ENCODE data around the gene LMTK3.

LMTK3 gene

DNA sequence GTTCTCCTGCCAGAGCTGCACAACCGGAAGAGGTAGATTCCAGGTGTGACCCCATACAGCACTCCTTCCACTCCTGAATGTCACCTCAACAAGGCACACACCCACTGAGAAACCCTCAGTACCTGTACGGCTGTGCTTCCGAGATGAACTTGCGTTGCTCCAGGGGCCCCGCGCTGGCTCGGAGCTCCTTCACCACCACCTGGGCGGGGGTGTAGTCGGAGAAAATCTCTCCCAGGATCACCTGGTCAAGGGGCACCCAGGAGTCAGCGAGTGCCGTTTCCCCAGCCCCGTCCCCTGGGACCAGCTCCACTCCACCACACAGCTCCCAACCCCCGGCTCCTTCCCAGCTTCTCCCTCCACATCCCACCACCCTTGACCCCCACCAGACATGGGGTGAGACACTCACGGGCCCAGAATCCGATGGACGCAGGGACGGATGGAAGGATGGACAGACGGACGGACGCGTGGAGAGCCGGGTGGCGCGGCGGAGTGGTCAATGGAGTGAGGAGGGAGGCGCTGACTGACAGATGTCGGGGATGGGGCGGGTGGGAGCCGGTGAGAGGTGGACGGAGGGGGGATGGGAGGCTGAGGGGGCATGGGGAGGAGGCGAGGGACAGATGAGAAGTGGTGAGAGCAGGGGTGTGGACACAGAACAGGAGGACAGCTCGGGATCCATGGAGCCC is 2.8 kb downstream of the LMTK3 start:
- in situ Hi-C loops (cut with HindIII; ENCODE audit: low sequenced_read_pairs) = no loop called here

DNA sequence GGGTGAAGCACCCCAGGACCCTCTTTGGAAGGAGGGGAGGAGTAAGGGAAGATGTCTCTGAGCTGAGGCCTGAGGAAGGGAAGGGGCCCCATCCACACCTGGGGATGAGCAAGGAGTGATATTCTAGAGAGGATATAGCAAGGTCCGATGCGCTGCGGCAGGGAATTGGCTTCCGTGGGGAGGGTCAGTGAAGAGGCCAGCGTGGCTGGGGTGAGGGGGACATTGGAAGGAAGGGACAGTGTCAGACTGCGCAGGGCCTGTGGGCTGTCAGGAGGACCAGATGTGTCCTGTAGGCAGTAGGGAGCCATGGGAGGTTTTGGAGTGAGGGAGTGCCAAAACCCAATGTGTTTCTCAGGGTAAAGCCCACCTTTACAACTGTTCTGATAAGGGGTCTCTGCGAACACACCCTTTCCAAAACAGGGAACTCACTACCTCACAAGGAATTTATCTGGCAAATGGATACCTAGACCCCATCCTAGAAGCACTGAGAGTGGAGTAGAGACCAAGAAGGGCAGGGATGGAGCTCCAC is 3.7 kb downstream of the LMTK3 start:
- in situ Hi-C loops (cut with HindIII; ENCODE audit: low sequenced_read_pairs) = no loop called here

DNA sequence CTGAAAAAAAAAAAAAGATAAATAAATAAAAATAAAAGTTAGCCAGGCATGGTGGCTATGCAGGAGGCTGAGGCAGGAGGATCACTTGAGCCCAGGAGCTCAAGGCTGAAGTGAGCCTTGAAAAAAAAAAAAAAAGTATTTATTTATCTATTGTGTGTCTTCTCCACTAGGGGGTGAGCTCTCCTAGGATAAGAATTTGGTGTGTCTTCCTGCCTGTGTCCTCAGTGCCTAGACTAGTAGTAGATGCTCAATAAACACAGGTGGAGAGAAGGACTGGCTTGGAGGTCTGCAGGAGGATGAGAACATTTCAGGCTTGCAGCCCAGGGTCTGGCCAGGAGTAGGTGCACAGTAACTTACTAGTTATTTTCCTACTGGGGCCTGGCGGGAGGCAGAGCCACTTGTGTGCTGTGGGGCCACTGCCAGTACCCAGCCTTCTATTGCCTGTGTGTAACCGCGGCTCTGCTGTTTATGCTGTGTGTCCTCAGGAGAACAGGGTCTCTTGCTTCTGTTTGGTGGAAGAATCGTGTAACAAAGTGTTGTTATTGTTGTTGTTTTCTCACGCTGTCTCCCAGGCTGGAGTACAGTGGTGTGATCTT is 5.4 kb downstream of the LMTK3 start:
- in situ Hi-C loops (cut with HindIII; ENCODE audit: low sequenced_read_pairs) = no loop called here

DNA sequence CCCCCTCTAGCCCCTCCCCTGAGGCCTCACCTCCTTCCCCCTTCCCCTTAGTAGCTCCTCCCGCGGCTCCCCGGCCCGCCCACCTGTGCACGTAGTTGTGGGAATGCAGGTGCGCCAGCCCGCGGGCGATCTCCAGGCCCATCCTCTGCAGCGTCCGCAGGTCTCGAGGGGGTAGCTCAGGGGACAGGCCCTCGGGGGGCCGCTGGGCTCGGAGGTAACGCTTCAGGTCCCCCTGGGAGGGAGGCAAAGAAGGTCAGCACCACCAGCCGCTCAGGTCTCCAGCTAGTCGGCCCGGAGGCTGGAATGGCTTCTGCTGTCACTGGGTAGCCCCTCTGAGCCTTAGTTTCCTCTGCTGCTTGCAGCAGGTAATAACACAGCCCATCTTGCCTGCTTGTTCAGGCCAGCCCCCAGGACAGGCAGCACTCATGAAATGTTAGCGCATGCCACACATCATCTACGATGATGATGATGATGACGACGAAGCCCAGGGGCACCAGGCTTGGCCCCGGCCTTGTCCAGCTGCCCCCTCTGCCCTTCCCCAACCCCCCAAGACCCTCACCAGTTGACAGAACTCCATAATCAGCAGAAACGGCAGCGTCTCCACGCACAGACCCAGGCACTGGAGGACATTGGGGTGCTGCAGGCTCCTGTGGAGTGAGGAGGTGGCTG is 9.2 kb downstream of the LMTK3 start:
- in situ Hi-C loops (cut with HindIII; ENCODE audit: low sequenced_read_pairs) = no loop called here

DNA sequence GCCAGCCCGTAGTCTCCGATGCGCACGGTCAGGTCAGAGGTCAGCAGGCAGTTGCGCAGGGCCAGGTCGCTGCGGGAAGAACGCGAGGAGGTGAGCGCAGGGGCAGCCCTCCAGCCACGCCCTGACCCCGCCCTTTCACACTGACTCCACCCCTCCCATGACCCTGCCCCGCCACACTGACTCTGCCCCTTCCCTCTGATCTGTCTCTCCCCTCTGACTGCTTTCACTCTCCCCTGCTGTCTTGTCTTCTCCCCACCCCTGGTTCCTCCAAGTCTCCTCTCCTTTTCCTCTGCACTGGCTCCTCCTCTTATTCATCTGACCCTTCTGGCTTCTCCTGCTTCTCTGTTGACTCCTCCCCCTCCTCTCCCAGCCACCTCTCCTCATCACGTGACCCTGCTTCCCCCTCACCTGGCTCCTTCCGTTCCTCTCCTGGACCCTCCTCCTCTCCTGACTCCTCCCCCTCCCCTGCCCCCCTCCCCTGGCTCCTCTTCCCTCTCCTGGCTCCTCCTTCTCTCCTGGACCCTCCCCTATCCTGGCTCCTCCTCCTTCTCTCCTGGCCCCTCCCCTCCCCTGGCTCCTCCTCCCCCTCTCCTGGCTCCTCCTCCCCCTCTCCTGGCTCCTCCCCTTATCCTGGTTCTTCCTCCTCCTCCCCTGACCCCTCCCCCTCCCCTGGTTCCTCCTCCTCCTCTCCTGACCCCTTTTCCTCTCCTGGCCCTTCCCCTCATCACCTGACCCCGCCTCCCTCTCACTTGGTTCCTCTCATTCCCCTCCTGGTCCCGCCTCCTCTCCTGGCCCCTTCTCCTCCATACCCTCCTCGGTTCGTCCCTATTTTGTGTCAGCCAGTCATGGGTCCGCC is 9.9 kb downstream of the LMTK3 start:
- in situ Hi-C loops (cut with HindIII; ENCODE audit: low sequenced_read_pairs) = no loop called here

DNA sequence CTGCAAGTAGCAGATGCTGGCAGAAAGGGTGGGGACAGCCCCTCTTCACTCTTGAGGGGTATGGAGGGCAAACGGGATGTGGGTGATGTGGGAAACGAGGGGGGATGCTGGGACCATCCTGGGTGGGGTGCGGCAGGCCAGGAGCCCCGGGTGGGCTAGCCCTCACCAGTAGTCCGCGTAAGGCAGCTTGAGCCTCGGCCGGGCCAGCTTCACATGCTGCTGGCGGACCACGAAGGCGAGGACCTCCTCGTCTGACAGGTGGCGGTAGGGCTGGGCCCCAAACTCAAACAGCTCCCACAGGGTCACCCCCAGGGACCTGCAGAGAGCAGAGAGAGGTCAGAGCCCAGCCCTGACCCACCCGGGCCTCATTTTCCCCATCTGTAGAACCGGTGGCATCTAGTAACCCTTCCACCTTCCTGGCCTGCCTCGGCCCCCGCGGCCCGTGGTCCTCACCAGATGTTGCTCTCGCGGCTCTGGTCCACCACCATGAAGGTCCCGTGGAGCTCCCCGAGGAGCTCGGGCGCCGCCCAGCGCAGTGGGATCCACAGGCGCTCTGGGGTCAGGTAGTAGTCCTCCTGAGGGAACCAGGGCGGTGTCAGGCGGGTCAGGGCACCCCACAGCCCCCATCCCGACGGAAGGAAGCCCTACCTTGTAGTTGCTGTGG is 10.7 kb downstream of the LMTK3 start:
- in situ Hi-C loops (cut with HindIII; ENCODE audit: low sequenced_read_pairs) = no loop called here

DNA sequence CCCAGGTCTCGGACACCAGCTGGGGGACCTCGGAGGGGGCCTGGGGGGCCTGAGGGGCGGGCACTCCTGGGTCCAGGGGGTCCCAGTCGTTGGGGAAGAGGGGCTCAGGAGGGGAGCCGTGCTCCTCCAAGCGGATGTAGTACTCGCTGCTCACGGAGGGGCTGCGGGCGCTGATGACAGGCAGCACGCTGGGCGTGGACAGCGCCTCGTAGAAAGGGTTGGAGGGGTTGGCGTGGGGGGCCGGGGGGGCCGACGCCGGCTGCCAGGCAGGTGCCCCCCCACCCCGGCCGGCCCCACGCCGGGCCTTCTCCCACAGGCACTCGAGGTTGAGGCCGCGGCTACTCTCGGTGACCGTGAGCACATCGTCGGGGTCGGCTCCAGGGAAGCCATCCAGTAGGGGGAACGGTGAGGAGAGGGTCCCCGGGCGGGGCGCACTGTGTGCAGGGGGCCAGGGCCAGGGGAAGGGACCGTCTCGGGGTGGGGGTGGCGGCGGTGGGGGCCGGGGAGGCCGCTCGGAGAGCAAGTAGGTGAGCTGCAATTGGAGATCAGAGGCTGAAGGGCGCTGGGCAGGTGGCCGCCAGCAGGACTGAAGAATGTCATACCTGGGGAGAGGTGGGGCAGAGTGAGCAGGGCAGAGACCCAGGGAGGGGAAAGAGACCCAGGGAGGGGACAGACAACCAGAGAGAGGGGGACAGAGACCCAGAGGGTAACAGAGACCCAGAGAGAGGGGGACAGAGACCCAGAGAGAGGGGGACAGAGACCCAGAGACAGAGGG is 12.1 kb downstream of the LMTK3 start:
- in situ Hi-C loops (cut with HindIII; ENCODE audit: low sequenced_read_pairs) = no loop called here

DNA sequence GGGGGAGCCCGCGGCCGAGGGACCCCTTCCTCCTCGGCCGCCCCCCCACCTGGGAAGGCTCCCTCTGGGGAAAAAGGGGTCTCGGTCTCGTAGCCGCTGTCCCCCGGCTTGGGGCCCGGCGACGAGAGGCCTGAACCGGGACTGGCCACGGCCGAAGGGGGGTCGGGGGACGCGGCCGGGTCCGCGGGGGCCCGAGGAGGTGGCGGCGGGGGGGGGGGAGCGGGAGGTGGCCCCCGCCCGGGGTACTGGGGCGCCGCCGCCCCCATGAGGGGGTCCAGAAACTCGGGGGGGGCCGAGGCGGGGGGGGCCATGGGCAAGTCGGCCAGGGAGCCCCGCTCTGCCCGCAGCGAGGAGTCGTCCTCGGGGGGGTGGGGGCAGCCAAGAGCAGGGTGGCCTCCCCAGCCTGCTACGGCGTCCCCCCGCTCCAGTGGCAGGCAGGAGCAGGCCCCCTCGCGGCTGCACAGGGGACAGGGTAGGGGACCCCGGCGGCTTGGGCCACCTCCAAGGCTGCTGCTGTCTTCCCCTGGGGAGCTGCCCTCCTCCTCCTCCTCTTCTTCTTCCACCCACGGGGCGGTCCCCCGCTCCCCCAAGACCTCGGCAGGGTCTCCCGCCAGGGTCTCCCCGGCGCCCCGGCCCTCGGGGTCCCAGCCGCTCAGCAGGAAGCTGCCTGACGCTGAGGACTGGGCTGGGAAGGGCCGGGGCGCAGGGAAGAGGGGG is 12.9 kb downstream of the LMTK3 start:
- in situ Hi-C loops (cut with HindIII; ENCODE audit: low sequenced_read_pairs) = no loop called here

DNA sequence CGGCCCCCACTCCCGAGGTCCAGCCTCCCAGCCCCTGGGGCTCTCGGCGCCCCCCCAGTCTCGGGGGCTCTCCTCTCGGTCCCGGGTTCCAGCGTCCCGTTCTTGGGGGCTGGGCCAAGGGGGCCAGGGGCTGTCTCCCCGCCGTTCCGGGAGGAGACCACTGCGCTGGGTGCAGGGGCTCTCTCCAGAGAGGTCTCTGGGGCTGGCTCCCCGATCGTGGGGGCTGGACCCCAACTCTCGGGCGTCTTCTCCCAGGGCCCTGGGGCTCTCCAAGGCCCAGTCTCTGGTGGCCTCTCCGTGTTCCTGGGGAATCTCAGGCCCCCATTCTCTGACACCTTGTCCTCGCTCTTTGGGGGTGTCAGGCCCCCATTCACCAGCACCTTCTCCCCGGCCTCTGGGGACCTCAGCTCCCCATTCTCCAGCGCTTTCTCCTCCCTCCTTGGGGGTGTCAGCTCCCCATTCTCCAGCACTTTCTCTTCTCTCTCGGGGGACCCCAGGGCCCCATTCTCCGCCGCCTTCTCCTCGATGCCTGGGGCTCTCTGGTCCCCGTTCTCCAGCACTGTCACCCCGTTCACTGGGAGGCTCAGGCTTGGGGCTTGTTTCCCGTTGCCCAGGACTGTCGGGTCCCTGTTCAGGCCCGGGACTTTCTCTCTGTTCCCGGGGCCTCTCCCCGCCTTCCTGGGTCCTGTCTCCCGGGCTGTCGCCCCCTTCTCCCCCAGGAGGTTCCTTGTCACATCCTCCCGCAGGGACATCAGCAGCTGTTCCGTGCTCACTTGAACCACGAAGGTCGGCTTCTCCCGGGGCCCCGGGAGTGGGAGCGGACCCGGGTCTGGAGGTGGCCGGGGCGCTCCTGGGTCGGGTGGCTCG is 13.7 kb downstream of the LMTK3 start:
- in situ Hi-C loops (cut with HindIII; ENCODE audit: low sequenced_read_pairs) = no loop called here

DNA sequence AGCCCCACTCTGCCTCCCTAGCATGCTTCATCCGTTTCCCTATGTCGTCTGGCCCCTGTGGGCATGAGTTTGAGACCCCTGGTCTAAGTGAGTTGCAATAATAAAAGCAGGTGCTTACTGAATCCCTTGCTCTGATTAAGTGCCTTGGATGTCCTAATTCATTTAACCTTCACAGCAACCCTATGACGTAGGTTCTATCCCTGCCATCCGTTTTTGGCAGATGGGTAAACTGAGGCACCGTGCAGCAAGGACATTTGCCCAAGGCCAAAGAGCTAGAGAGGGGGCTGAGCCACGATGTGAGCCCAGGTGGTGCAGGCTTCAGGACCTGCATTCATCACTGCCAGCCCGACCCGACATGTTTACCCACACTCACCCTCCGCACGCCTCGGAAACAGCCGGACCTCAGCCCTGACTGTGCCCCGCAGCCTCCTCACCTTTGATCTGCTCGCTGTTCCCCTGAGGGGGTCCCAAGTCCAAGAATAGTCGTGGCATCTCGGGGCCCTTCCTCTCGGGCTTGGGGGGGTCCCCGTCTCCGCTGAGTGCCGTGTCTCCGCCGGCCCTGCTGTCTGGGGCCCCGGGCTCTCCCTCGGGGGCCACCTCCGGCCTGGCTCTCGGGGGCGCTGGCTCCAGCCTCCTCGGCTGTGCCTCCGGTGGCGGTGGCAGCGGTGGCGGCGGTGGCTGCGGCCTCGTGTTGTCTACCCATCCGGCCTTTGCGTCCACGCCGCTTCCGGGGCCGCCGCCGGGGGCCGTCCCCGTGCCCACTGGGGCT is 14.5 kb downstream of the LMTK3 start:
- in situ Hi-C loops (cut with HindIII; ENCODE audit: low sequenced_read_pairs) = no loop called here

DNA sequence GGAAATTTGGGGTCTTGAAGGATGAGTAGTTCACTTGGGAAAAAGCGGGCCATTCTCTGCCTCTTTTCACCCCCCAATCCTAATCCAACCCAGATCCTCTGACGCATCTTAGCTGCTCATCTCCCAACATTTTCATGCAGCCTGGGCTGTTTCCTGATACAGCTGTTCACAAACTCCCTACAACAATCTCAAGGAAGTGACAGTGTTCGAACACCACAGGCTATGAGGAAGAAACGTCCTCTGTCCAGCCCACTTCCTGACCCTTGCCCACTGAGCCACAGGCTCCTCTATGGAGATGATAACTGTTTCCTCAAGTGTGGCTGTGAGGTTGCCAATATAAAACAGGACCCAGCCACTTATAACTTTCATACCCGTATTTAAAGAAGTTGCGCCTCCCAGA is 16.2 kb downstream of the LMTK3 start:
- in situ Hi-C loops (cut with HindIII; ENCODE audit: low sequenced_read_pairs) = no loop called here

DNA sequence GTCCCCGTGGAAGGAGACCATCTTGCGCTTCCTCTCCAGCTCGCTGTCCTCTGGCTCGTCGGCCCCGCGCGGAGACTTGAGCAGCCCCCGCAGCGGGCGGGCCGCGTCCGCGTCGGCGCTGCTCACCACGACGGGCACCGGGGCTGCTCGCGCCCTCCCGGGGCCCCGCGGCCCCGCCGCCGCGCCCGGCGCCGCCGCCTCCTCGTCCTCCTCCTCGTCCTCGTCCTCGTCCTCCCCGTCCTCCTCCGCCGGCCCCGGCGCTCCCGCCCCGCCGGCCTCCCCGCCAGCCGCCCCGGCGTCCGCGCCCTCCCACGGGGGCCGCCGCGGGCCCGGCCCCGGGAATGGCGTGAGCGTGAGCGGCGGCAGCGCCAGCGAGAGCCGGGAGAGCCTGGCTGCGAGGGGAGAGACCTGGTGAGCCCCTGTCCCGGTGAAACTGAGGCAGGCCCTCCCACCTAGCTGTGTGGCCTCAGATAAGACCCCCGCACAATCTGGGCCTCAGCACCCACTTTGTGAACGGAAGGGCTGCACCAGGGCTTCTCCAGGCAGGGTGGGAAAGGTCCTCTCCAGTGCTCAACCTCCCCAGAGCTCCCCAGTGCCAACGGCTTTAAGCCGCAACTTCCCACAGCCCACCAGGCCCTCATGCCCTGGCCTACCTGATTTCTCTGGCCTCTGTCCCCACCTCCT is 17.8 kb downstream of the LMTK3 start:
- in situ Hi-C loops (cut with HindIII; ENCODE audit: low sequenced_read_pairs) = no loop called here

DNA sequence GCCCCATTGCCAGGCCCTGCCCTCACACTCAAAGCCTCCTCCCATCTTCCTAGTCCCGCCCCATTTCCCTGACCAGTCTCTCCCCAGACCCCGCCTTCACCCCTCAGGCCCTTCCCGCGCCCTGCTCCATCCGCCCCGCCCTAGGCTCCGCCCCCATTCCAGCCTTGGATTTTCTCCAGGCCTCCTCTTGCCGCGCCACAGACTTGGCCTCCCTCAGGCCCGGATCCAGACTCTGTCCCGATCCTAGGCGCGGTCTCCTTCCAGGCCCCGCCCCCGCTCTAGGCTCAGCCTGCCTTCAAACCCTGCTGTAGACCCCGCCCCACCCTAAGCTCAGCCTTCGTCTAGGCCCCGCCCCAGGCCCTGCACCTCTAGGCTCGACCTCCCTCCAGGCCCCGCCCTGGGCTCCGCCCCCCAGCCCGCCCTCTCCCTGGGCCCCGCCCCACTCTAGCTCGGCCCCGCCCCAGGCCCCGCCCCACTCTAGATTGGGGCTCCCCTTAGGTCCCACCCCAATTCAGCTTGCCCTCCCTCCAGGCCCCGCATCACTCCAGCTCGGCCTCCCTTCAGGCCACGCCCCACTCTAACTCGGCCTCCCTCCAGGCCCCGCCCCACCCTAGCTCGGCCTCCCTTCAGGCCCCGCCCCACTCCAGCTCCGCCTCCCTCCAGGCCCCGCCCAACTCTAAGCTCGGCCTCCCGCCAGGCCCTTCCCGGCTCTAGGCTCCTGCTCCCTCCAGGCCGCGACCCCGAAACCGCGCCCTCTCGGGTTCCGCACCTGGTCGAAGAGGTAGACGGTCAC is 18.5 kb downstream of the LMTK3 start:
- in situ Hi-C loops (cut with HindIII; ENCODE audit: low sequenced_read_pairs) = no loop called here

DNA sequence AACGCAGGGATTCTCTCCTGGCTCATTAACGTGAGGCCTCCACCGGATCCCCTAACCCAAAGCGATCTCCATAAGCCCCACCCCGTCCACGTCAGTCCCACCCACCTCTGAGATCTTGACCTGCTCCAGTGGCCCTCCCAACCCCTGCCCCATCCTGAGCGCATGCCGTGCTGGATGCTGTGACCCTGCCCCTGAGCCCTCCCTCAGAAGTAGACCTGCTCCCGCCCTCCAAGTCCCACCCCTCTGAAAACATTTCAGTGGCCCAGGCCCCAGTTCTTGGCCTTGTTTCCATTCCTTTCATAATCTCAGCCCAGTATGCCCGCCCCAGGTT is 19.9 kb downstream of the LMTK3 start:
- in situ Hi-C loops (cut with HindIII; ENCODE audit: low sequenced_read_pairs) = no loop called here

DNA sequence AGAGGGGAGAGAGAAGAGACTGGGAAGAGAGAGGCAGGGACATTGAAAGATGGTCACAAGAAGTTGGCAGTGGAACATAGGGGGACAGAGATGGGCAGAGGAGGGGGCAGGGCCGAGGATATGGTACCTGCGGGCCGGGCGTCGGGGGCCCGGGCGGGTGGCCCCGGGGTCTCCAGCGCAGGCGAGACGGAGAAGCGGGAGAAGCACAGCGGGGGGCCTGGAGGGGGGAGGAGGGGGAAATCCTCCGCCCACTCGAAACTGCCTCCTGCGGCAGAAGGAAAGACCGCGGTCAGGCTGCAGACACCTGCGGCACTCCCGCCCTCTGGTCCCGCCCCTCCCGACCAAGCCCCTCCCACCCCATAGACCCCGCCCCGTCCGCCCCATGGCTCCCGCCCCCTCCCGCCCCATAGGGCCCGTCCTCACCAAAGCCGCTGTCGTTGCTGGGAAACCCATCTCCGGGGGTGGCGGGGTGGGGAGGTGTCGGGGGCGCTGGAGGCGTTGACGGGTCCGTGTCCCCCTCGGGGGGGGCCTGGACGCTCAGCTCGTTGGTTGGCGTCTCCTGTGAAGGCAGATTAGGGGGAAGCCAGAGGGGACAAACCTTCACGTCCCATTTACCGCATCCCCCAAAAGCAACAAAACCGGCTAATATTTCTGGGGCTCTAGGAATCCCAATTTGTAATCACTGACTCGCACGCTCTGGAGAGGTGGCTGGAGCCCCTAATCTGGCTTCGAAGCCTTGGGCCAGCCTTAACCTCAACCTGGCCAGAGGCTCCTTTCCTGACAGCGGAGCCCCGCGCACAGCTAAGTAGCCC is 20.4 kb downstream of the LMTK3 start:
- in situ Hi-C loops (cut with HindIII; ENCODE audit: low sequenced_read_pairs) = no loop called here
